ENCODE measurements around the gene FAM114A1. TPM values are rescaled to one million over a fixed set of nuclear protein-coding genes. Genes with fewer than 3 reads are reported as not detected.

Gene FAM114A1
- polyA plus RNA-seq, 1 donor from 2014 or later = not detected

- no peaks in the 10 kb centered on the region for H3K9me2 ChIP-seq (ENCODE audit: insufficient read depth, low read length)
- H3K9ac ChIP-seq (ENCODE audit: low read length) = no peak overlapping the region
- no peak overlapping the region for H3K4me3 ChIP-seq (ENCODE audit: low read length)
- H2AFZ ChIP-seq (ENCODE audit: low read depth, low read length) = no peak overlapping the region
- H3K79me2 ChIP-seq (replicated peaks; ENCODE audit: insufficient read depth, low read length) = no peaks in the 10 kb centered on the region
- H3K36me3 ChIP-seq (ENCODE audit: insufficient read depth, low read length) = no peaks in the 10 kb centered on the region
- no peak overlapping the region for H3K4me2 ChIP-seq (ENCODE audit: low read length)
- H3K27me3 ChIP-seq (ENCODE audit: insufficient read depth, low read depth, low read length) = no peaks in the 10 kb centered on the region
- no peaks in the 10 kb centered on the region for H3K9me3 ChIP-seq (ENCODE audit: low read length)
- no peaks in the 10 kb centered on the region for H4K20me1 ChIP-seq (ENCODE audit: insufficient read depth)
- no peak overlapping the region for H3K27ac ChIP-seq (ENCODE audit: low read length)
- H3F3A ChIP-seq (ENCODE audit: insufficient read depth, low read length, poor library complexity, severe bottlenecking) = no peaks in the 10 kb centered on the region
- no peak for TF ChIP-seq TAF1 (IDR thresholded peaks at IDR 0.05; ENCODE audit: low read depth)
- TF ChIP-seq CTCF (IDR thresholded peaks at IDR 0.05; ENCODE audit: poor library complexity, severe bottlenecking) = no peak
- no peak for TF ChIP-seq EZH2 (IDR thresholded peaks at IDR 0.05; ENCODE audit: borderline replicate concordance, insufficient read depth, low read length, poor library complexity, severe bottlenecking)
- TF ChIP-seq POLR2AphosphoS5 (IDR thresholded peaks at IDR 0.05) = no peak
- no peak for TF ChIP-seq MXI1 (conservative IDR thresholded peaks at IDR 0.05; ENCODE audit: poor library complexity, severe bottlenecking)
- TF ChIP-seq SMC3 (conservative IDR thresholded peaks at IDR 0.05; ENCODE audit: poor library complexity) = no peak
- TF ChIP-seq REST (IDR thresholded peaks at IDR 0.05; ENCODE audit: borderline replicate concordance) = no peak
- no peak for TF ChIP-seq RAD21 (conservative IDR thresholded peaks at IDR 0.05)
- no peak for TF ChIP-seq EP300 (conservative IDR thresholded peaks at IDR 0.05; ENCODE audit: poor library complexity, severe bottlenecking)
Observed at GRCh38 chr4:38979081-38979480, 111.5 kb downstream of the FAM114A1 start.

GRCh38 chr4:38979511-38980230 is 112.1 kb downstream of the FAM114A1 start:
- Histone ChIP-seq H3K4me3 (ENCODE audit: low read length) (no peak overlapping the region), H3K79me2 (replicated peaks; ENCODE audit: insufficient read depth, low read length) (no peaks in the 10 kb centered on the region), H2AFZ (ENCODE audit: low read depth, low read length) (no peak overlapping the region), H3K9ac (ENCODE audit: low read length) (no peak overlapping the region), H3K9me3 (ENCODE audit: low read length) (no peaks in the 10 kb centered on the region), H3K27me3 (ENCODE audit: insufficient read depth, low read depth, low read length) (no peaks in the 10 kb centered on the region), H3F3A (ENCODE audit: insufficient read depth, low read length, poor library complexity, severe bottlenecking) (no peaks in the 10 kb centered on the region), H3K4me2 (ENCODE audit: low read length) (no peak overlapping the region), H3K36me3 (ENCODE audit: insufficient read depth, low read length) (no peaks in the 10 kb centered on the region), H4K20me1 (ENCODE audit: insufficient read depth) (no peaks in the 10 kb centered on the region), H3K9me2 (ENCODE audit: insufficient read depth, low read length) (no peaks in the 10 kb centered on the region), H3K27ac (ENCODE audit: low read length) (no peak overlapping the region)
- TF ChIP-seq EZH2 (IDR thresholded peaks at IDR 0.05; ENCODE audit: borderline replicate concordance, insufficient read depth, low read length, poor library complexity, severe bottlenecking) (no peak), EP300 (conservative IDR thresholded peaks at IDR 0.05; ENCODE audit: poor library complexity, severe bottlenecking) (no peak), SMC3 (conservative IDR thresholded peaks at IDR 0.05; ENCODE audit: poor library complexity) (no peak), RAD21 (conservative IDR thresholded peaks at IDR 0.05) (no peak), CTCF (IDR thresholded peaks at IDR 0.05; ENCODE audit: poor library complexity, severe bottlenecking) (no peak), POLR2AphosphoS5 (IDR thresholded peaks at IDR 0.05) (no peak)
